IMR-90 (cell line): ENCODE data around the gene UBAP2L. TPM values are rescaled to one million over a fixed set of nuclear protein-coding genes. Genes with fewer than 3 reads are reported as not detected.

Experiments
- CTCF ChIP-seq: conservative IDR thresholded peaks from 2 replicates; pipeline ENCODE4 v1.5.1; 2012; ENCODE audit warnings: mild to moderate bottlenecking, low read depth, low read length, improper control_type of control experiment
- ELK1 ChIP-seq: fragments of 150-350 bp; IDR thresholded peaks from 2 replicates; pipeline ENCODE4 v1.6.1; 2016; ENCODE audit warnings: low read depth, mild to moderate bottlenecking, low read length, moderate library complexity, borderline replicate concordance
- polyA plus RNA-seq, 3 experiments: library from polyadenylated mRNA; depleted of rRNA; stranded (reverse); fragments of >200 nt; gene quantifications; 2 replicates each; pipeline ENCODE4 v1.2.3, GENCODE V29; 2012; ENCODE audit warnings: low replicate concordance in 1 of 3
- total RNA-seq: library from RNA; depleted of rRNA; stranded (reverse); fragments of >200 nt; gene quantifications from 2 replicates; pipeline ENCODE4 v1.2.3, GENCODE V29; 2012

The UBAP2L gene
- total and polyA plus RNA-seq, 2 of the 4 experiments (the other 2 are of a cell fraction), result 57.5 to 149 TPM

GRCh38 chr1:154183046-154183915, 37.5 kb upstream of the UBAP2L start (continued):
- TF ChIP-seq ELK1 (no peak), CTCF (0 out of 2 replicates have a peak, but pooled peaks have one; percentile 7)
